SK-N-SH (cell line): ENCODE measurements around the gene AXIN1. TPM values are rescaled to one million over a fixed set of nuclear protein-coding genes. Genes with fewer than 3 reads are reported as not detected.

Source experiments
- CTCF ChIA-PET: fragments of 300-600, 350-600 bp; formaldehyde crosslinking; extraction: SDS; loops from one replicate; lab custom pipeline; 2021; lab: Yijun Ruan, JAX
- POLR2A ChIA-PET: fragments of 350-600 bp; sonication (Branson Sonifier 250); formaldehyde crosslinking; extraction: SDS; loops from one replicate; lab custom pipeline; 2020; ENCODE audit warnings: antibody characterized with exemption, inconsistent platforms; lab: Yijun Ruan, JAX
- DNase-seq: peaks from one replicate; pipeline ENCODE4 v3.0.0; 2012
- H2AFZ ChIP-seq: fragments of 200-600 bp; sonication (generic); 2 replicates; pipeline ENCODE4 v1.8.1; 2016; ENCODE audit warnings: antibody characterized with exemption, mild to moderate bottlenecking, low read depth
- H3F3A ChIP-seq: fragments of 200-600 bp; sonication (generic); replicated peaks from 2 replicates; pipeline ENCODE3; 2016; ENCODE audit warnings: antibody characterized with exemption, mild to moderate bottlenecking; ENCODE audit not compliant: insufficient read depth
- H3K27ac ChIP-seq, 2 experiments: fragments of 200-500 bp in 1 of 2; fragments of 200-600 bp in 1 of 2; sonication (Bioruptor generic) in 1 of 2; sonication (generic), shearing (Covaris generic) in 1 of 2; 2 replicates each; pipeline versions ENCODE4 v1.5.1 to v1.6.1; 2014 to 2016; ENCODE audit warnings: low read depth in 2 of 2, inconsistent platforms in 1 of 2, low read length in 1 of 2, mild to moderate bottlenecking in 1 of 2, mixed read lengths in 1 of 2
- H3K27me3 ChIP-seq: fragments of 200-600 bp; sonication (generic), shearing (Covaris generic); 2 replicates; pipeline ENCODE4 v1.6.1; 2016; ENCODE audit warnings: mixed run types; ENCODE audit not compliant: insufficient read depth
- H3K36me3 ChIP-seq, 2 experiments: fragments of 200-500 bp in 1 of 2; fragments of 200-600 bp in 1 of 2; sonication (Bioruptor generic) in 1 of 2; sonication (generic) in 1 of 2; replicated peaks in 1 of 2; 2 replicates each; pipeline versions ENCODE3 to v1.5.1; 2014 to 2016; ENCODE audit warnings: low read length in 1 of 2, mild to moderate bottlenecking in 1 of 2; ENCODE audit not compliant: insufficient read depth in 2 of 2, control insufficient read depth in 1 of 2
- H3K4me1 ChIP-seq, 2 experiments: fragments of 200-500 bp in 1 of 2; fragments of 200-600 bp in 1 of 2; sonication (Bioruptor generic) in 1 of 2; sonication (generic), shearing (Covaris generic) in 1 of 2; 2 replicates each; pipeline versions ENCODE4 v1.5.1 to v1.6.1; 2014 to 2016; ENCODE audit warnings: low read depth in 1 of 2, low read length in 1 of 2, mixed run types in 1 of 2; ENCODE audit not compliant: insufficient read depth in 2 of 2, control insufficient read depth in 1 of 2
- H3K4me2 ChIP-seq: fragments of 200-600 bp; sonication (generic), shearing (Covaris generic); 2 replicates; pipeline ENCODE4 v1.6.1; 2017; ENCODE audit warnings: mixed run types
- H3K4me3 ChIP-seq, 2 experiments: fragments of 200-500 bp in 1 of 2; fragments of 200-600 bp in 1 of 2; sonication (Bioruptor generic) in 1 of 2; sonication (generic), shearing (Covaris generic) in 1 of 2; 2 replicates each; pipeline versions ENCODE4 v1.5.1 to v1.8.1; 2014 to 2016; ENCODE audit warnings: low read depth in 2 of 2, inconsistent platforms in 1 of 2, low read length in 1 of 2, mild to moderate bottlenecking in 1 of 2, mixed read lengths in 1 of 2, moderate library complexity in 1 of 2
- H3K79me2 ChIP-seq: fragments of 200-600 bp; sonication (generic); 2 replicates; pipeline ENCODE4 v1.8.1; 2017; ENCODE audit warnings: mild to moderate bottlenecking; ENCODE audit not compliant: insufficient read depth
- H3K9ac ChIP-seq: fragments of 200-600 bp; sonication (generic); 2 replicates; pipeline ENCODE4 v1.6.1; 2017; ENCODE audit warnings: mixed run types
- H3K9me2 ChIP-seq: fragments of 200-600 bp; sonication (generic); 2 replicates; pipeline ENCODE4 v1.6.1; 2017; ENCODE audit warnings: mixed run types
- H3K9me3 ChIP-seq: fragments of 200-600 bp; sonication (generic); 2 replicates; pipeline ENCODE4 v1.6.1; 2017; ENCODE audit warnings: mixed run types, mild to moderate bottlenecking, moderate library complexity
- H4K20me1 ChIP-seq: fragments of 200-600 bp; sonication (generic); 2 replicates; pipeline ENCODE4 v1.6.1; 2017; ENCODE audit warnings: mild to moderate bottlenecking, mixed run types; ENCODE audit not compliant: insufficient read depth
- CTCF ChIP-seq: fragments of 200-600 bp; sonication (generic); IDR thresholded peaks from 2 replicates; pipeline ENCODE4 v1.6.1; 2017; ENCODE audit warnings: antibody characterized with exemption, mild to moderate bottlenecking, moderate library complexity
- EP300 ChIP-seq, 2 experiments: IDR thresholded peaks; 2 replicates each; pipeline versions ENCODE4 v1.4.0 to v1.6.1; 2012; ENCODE audit warnings: borderline replicate concordance in 1 of 2, low read depth in 1 of 2, low read length in 1 of 2
- FOXM1 ChIP-seq: IDR thresholded peaks from 2 replicates; pipeline ENCODE4 v1.4.0; 2012; ENCODE audit warnings: low read depth, mild to moderate bottlenecking
- MAX ChIP-seq: IDR thresholded peaks from 2 replicates; pipeline ENCODE4 v1.4.0; 2012; ENCODE audit warnings: low read depth
- MEF2A ChIP-seq: IDR thresholded peaks from 2 replicates; pipeline ENCODE4 v1.4.0; 2012; ENCODE audit warnings: low read depth, borderline replicate concordance
- NFIC ChIP-seq: IDR thresholded peaks from 2 replicates; pipeline ENCODE4 v1.4.0; 2012; ENCODE audit warnings: borderline replicate concordance
- NRF1 ChIP-seq: IDR thresholded peaks from 2 replicates; pipeline ENCODE4 v1.6.1; 2012; ENCODE audit warnings: low read depth, mild to moderate bottlenecking, low read length
- PBX3 ChIP-seq: IDR thresholded peaks from 2 replicates; pipeline ENCODE4; 2012
- RAD21 ChIP-seq: IDR thresholded peaks from 2 replicates; pipeline ENCODE4 v1.6.1; 2012; ENCODE audit warnings: mild to moderate bottlenecking, low read length
- SIN3A ChIP-seq: IDR thresholded peaks from 2 replicates; pipeline ENCODE4 v1.6.1; 2012; ENCODE audit warnings: low read depth, mild to moderate bottlenecking, low read length, moderate library complexity, borderline replicate concordance
- SMC3 ChIP-seq: IDR thresholded peaks from 2 replicates; pipeline ENCODE4 v1.6.1; 2012; ENCODE audit warnings: low read depth, low read length, improper control_type of control experiment
- TAF1 ChIP-seq: IDR thresholded peaks from 2 replicates; pipeline ENCODE4 v1.6.1; 2012; ENCODE audit warnings: low read depth, mild to moderate bottlenecking, low read length, moderate library complexity, borderline replicate concordance
- WGBS: methylation state at CpG from one replicate; pipeline ENCODE4 v1.1.6; 2017; ENCODE audit warnings: low lambda C conversion rate; 5-methylcytosine and 5-hydroxymethylcytosine counted together
- polyA plus RNA-seq, 3 experiments: library from polyadenylated mRNA; depleted of rRNA; stranded (reverse); fragments of >200 nt; gene quantifications; 2 replicates each; pipeline ENCODE4 v1.2.3, GENCODE V29; 2012
- TF ChIP-seq, protein P1 (sequence below): fragments of 150-350 bp; IDR thresholded peaks from 2 replicates; pipeline ENCODE4 v1.6.1; 2016; ENCODE audit warnings: mild to moderate bottlenecking, low read depth, low read length

The AXIN1 gene
- polyA plus RNA-seq, 1 of the 3 experiments (the other 2 are of a cell fraction) = 19.9 TPM

- Histone ChIP-seq H3K4me3 (no peak overlapping the region), H3F3A (peaks cover 9% of the 10 kb centered on the region), H2AFZ (peak overlapping the region; percentile 61), H3K9me3 (no peaks in the 10 kb centered on the region), H3K4me2 (peak overlapping the region; percentile 30; the same call in 1 of the 2 replicates), H3K27ac (peak overlapping the region; percentile 19 to 84; a peak in 3 of 4 replicates), H3K9me2 (no peaks in the 10 kb centered on the region), H3K79me2 (no peaks in the 10 kb centered on the region; the same call in 1 of the 2 replicates), H3K27me3 (no peaks in the 10 kb centered on the region), H3K4me1 (peaks cover 8 to 20% of the 10 kb centered on the region in 2 experiments; a peak in 2 of 4 replicates), H3K9ac (no peak overlapping the region), H3K36me3 (peaks cover 2 to 60% of the 10 kb centered on the region in 2 experiments), H4K20me1 (no peaks in the 10 kb centered on the region)
- CTCF ChIA-PET = interaction anchor here (1.1 to 1.9 kb wide), 4 partner anchors 9 to 274 kb away, joined by 4 to 16 read pairs (median 6); no protein-coding TSS in a partner anchor
- POLR2A ChIA-PET = interaction anchor here (1.6 kb wide), 1 partner anchor 11 kb away, joined by 4 read pairs; the partner anchor contains the start of gene PGAP6
- no peak for DNase-seq
- 78% methylated on average over 6 of the region's 10 CpGs for WGBS
- TF ChIP-seq NRF1 (no peak), FOXM1 (no peak), PBX3 (no peak), SMC3 (no peak), TAF1 (no peak), CTCF (no peak), RAD21 (no peak), NFIC (no peak), MAX (no peak), MEF2A (no peak), EP300 (IDR thresholded peaks at IDR 0.05; ENCODE audit: borderline replicate concordance in 1 of 2, low read depth in 1 of 2, low read length in 1 of 2) (no peak), SIN3A (no peak)
- TF ChIP-seq, protein P1, sequence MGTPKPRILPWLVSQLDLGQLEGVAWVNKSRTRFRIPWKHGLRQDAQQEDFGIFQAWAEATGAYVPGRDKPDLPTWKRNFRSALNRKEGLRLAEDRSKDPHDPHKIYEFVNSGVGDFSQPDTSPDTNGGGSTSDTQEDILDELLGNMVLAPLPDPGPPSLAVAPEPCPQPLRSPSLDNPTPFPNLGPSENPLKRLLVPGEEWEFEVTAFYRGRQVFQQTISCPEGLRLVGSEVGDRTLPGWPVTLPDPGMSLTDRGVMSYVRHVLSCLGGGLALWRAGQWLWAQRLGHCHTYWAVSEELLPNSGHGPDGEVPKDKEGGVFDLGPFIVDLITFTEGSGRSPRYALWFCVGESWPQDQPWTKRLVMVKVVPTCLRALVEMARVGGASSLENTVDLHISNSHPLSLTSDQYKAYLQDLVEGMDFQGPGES = no peak
Measured at GRCh38 chr16:370979-371514, 18.5 kb upstream of the AXIN1 start.
